Stimulated activated CD8-positive, alpha-beta memory T cell treated with anti-CD3 and anti-CD28 coated beads, Interleukin-7, amount 100 ng/mL, for 24 hours (primary cell): ENCODE data around the gene GDAP2.

Experiments used
- DNase-seq: peaks from one replicate; pipeline ENCODE4 v3.0.0-alpha.2; 2020; ENCODE audit warnings: low read depth

GDAP2 gene

DNA sequence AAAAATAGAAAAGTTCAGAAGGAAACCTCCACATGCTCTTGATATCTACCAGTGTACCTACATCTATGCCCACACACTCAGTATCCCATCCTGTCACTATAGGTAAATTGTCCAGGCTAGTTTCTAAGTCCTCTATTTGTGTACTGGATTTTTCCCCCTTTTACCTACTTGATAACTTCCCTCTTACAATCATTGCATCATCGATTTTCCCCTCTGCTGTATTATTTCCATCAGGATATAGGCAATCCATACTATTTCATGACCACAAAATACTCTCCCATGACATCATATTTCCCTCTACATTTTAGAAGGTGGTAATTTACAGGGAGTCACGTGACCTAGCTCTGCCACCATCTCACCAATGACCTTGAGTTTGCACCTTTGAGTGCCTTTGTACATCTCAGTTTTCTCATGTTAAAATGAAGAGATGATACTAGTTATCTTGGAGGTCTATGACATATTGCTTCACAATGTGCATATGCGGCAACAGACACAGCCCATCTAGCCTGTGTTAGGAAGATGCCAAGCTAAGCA lies 88.2 kb downstream of the GDAP2 start:
- DNase-seq, result no peak

DNA sequence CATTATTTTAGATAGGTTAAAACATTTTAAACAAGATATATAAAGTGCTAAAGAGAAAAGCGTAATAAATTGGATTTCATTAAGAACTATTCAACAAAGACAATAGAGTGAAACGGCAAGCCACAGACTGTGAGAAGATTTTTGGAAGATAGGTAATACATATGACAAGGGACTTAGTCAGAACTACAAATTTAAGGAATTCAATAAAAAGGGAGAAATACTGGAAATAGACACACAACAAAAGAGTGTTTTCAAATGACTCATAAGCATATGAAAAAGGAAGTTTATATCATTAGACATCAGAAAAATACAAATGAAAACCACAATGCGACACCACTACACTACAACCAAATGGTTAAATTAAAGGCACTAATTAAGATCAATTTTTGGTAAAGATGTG lies 90.5 kb downstream of the GDAP2 start:
- DNase-seq, result no peak

DNA sequence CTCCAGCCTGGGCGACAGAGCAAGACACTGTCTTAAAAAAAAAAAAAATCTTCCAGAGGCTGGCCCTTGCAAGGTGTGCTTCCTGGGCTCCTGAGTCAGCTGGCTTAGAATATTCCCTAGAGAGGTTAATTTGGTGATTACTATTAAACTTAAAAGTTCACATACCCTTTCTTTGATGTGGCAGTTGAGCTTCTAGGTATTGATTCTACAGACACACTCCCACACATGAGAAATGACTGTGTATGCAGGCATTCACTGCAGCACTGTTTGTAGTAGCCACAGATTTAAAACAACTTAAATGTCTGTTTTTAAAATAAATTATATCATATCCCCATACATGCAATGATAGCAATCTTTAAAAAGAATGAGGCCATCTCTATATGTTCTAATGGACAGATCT lies 93.4 kb downstream of the GDAP2 start:
- no peak for DNase-seq

DNA sequence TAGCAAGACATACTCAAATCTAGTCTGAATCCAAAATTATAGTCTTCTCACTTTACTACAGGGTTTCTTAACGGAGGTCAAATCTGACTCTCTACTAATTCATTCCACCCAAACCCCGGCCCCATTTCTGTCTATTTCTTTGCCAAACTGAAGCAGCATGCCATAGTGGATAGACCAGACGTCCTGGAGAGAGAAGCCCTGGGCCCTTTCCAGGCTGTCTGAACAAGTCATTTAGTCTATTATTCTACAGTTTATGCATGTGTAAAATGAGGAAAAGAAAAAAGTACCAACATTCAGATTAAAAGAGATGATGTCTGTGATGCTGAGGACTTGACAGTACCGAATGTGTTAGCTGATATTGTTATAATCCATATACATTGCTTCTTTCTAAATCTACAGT lies 95.0 kb downstream of the GDAP2 start:
- no peak for DNase-seq

DNA sequence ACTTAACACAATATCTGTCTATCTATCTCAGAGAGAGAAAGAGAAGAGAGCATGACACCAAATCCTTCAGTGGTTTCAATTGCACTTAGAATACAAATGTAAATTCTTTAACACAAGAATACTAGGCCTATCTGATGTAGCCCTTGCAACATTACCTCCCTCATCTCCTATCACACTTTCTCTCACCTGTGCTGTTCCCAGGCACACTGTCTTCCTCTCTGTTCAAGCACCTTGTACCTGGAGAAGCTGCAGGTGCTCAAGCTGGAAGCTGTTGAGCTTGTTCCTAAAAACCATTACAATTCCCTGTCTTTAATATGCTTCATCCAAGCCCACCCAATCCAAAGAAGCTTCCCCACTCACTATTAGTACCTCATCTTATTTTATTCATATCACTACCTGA lies 97.0 kb downstream of the GDAP2 start:
- DNase-seq, result no peak

DNA sequence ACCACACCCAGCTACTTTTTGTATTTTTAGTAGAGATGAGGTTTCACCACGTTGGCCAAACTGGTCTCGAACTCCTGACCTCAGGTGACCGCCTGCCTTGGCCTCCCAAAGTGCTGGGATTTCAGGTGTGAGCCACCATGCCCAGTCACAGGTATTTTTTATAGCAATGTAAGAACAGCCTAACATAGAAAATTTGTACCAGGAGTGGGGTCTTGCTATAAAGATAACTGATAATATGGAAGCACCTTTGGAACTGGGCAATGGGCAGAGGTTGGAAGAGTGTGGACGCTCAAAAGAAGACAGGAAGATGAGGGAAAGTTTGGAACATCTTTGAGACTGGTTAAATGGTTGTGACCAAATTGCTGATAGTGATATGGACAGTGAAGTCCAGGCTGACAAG lies 99.2 kb downstream of the GDAP2 start:
- DNase-seq, result no peak

DNA sequence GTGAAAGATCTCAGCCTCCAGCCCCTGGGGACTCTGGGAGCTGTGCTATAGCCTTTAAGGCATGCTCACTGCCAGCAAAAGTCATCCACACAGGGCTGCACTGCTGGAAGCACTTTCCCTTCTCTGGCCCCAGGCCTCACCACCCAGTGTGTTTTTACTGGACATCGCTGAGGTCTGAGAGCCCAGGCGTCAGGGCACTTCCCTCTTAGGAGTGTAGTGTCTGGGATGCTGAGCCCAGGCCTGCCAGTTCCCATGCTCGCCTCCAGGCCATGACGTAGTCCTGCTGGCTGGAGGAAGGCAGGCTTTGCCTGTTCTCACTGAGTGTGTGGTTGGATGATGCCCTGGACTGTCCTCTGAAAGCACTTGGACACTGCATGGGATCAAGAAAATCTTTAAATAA lies 101.2 kb downstream of the GDAP2 start:
- DNase-seq, result no peak

DNA sequence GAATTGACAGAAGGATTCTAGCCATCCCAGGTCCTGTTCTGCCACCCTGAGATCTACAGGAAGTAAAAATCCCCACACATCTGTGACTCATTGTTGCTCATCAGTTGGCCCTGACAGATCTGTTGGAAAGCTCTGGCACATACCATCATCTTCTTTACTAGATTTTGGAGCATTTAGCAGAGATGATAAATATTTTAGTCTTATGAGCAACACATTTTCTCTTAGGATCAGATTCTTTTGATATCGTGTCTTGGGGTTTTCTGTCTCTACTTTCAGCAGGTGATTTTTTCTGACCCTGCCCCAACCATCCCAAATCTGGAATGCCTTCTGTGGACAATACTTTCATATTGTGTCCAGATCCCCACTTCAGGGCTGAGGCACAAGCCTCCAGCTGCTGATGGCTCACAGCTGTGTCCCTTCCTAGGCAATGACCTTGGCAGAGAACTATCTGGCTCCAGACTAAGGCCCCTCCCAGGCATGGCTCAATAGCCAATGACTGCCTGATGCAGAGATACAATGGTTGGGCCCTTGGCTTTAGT lies 102.8 kb downstream of the GDAP2 start:
- no peak for DNase-seq

DNA sequence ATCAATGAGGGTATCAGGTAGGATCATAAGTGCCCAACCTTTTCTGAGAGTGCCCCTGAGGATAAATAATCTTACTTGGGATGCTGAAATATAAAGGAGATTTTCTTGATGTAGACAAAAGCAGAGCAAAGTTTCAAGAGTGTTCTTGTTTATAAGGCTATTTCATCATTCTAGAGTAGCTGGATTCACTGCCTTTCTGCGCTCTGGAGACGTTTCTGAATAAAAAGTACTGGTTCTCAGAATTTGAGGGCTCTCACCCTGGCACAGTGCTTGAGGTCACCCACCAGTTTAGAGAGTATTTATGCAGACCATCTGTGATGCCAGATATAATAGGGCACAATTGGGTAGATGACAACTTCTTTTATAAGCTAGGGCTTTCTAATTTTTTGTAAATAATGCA lies 103.3 kb downstream of the GDAP2 start:
- DNase-seq, result no peak

DNA sequence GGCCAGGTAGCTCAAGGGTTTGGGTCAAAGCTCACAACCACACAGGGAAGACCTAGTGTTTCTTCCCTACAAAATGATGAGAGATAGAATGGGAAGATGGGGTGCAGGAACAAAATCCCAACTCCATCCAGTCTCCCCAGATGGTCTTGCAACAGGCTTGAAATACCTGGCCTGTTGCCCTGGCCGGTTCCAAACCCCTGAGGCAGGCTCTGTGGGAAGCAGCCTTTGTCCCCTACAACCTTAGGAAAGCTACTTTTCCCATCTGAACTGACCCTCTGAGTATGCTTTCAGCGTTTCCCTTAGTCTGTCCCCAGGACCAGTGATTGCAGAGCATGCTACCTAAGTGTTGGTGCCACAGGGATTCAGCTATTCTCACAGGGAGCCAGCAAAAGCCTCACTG lies 104.0 kb downstream of the GDAP2 start:
- DNase-seq, result no peak

DNA sequence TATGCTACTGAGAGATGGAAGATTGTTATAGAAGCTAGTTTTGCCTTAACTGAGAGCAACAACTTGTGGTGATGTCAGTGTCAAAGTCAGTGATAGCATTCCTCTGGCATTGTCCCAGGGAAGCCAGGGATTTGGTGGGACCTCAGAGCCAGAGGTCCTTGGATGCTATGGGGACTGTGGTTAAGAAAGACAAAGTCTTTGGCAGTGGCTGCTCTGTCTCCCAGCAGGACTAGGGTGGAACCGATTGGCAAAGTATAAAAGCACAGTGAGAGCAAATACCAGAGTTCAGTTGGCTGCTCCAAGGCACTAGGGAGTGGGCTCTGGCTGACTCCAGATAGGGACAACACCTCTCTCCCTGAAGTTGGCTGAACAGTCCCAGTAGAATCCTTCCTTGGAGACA lies 104.8 kb downstream of the GDAP2 start:
- DNase-seq, result no peak

DNA sequence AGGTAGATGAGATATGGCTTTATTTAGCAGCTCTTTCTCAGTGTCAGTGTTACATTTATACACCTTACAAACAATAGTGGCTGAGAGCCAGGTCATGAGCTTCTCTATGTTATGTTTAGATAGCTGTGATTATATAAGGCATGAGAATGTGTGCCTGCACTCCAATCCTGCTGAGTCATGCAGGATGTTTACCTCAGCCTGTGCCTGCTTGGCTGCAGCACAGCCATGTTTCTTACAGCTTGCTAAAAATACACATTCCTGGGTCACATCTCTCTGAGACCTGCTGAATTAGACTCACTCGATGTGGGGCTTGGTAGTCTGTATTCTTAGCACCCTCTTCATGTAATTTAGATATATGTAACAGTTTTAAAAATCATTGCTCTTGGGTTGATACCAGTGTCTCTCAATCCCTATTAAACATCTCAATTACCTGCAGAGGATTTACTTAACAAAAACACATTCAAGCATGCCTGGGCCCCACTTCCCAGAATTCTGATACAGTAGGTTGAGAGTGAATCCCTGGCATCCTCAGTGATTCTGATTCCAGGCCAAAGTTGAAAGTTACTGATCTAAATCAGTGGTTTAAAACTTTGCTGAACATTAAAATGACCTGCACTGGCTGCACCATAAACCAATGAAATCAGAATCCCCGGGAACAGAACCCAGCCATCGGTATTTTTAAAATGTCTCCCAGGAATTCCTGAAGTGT lies 107.5 kb downstream of the GDAP2 start:
- no peak for DNase-seq

DNA sequence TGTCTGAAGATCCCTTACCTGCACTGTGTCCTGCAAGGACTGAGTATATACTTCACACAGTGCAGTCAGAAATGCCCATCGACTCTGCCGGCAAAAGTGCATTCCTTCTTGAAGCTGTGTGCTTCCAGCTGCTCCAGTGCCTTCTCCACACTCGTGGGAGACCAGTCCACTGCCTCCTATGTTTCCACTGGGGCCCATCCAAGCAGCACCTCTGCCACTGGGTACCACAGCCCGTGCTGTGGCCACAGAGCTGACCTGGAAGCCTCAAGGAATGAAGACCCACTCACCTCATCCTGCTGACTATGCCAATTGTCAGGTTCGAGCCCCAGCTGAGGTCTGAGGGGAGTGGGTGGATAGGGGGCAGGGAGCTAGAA lies 108.1 kb downstream of the GDAP2 start:
- DNase-seq, result no peak

DNA sequence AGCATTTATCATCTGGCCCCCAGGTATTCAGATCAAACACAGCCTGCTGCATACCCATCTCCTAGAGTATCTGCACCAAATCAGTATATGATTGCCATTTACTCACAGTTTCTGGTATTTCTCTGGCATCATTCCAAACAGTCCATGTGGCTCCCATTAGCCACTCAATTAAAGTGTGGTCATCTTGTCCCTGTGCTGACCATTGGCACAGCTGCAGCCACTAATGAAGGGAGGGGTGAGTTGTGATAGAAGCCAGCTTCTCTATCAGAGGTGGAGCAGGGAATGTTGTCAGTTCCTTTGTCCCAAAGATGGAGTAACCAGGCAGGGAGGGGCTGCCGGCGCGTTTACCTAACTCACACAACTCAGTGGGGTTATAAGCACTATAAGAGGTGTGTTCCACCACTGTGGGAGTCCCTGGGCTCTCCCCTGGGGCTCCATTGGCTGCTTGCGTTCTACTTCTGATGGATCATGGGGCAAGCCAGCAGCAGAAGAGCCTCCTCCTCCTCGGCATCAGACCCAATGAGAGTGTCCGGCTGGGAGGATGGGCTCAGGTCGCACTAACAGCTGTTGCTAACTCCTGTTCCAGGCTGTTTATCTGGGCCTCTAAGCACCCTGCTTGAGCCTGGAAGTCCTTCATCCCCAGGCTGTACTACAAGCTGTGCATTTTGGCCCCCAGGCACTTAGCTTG lies 108.6 kb downstream of the GDAP2 start:
- DNase-seq, result no peak

DNA sequence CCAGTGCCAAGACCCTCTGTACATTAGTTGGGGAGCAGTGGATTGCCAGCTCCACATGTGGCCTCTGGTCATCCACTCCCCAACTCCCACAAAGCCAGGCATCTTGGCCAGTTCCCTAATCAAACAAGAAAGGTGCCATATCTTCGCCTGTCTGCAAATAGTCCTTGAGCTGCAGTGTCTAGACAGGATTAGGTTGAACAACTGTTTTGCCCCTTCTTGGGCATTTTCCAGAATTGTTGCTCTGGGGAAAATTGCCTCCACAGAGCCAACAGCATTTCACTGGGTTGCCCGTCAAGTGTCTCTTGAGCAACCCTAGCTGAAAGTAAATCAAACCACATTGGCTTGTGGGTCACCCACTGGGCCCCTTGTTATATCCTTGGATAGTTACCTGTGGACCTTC lies 109.3 kb downstream of the GDAP2 start:
- DNase-seq, result no peak

DNA sequence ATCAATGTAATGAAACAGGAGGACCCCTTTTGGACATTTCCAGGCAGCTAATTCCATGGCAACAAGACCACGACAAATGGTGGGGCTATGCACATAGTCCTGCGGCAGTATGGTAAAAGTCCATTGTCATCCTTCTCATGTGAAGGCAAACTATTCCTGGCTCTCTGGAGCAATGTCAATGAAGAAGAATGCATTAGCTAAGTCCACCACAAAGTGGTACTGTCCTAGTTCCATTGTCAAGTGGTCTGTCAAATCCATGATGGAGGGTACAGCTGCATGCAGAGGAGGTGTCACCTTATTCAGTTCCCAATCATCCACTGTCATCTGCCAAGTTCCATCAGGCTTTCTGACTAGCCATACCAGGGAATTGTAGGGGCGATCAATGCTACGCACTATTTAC lies 110.1 kb downstream of the GDAP2 start:
- DNase-seq, result no peak

DNA sequence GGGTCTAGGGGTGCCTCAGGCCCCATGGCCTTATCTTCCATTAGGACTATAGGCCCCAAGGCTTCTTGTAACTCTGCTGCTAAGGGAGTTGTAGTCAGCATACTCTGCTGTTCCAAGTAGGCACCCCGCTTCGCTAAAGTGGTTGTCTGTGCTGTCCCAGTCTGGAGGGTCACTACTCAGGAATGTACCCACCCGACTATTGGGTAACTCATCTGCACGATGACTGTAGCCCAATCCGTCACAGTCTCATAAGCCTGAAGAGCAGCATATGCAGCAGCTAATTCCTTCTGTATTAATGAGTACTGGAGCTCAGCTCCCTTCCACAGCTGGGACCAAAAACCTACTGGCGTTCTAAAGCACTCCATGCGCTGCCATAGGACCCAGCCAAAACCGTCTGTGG lies 111.0 kb downstream of the GDAP2 start:
- DNase-seq, result no peak

DNA sequence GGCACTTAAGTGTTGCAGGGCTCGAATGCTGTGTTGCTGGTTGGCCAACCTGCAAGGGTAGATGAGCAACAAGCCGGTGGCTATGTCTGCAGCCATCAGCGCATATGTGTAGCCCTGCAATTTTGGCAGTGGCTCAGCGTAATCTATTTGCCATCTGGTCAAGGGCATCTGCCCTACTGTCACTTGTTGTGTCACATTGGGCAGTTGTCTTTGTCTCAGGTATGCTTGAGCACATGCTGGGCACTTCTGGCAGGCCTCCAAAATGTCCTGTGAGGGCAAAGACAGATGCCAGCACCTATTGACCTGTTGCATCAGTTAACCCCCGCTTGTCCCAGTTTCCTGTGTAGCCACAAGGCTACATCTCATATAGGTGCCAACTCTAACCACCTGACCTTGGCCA lies 111.8 kb downstream of the GDAP2 start:
- DNase-seq, result no peak

DNA sequence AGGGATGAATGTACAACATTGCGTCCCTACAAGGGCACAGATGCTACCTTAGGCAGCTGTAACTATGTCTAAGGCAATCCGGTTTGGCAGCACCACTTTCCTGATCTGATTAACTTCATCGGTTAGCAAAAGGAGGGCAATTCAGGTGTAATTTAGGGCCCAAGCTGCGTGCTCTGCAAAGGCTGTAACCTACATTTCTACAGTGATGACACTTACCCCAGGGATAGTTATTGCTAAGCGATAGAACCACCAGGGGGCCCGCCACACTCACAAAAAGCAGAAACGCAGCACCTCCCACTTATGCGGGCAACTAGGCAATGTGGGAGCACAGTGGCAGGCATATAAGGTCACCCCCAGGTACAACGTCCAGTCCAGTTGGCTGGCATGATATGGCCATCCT lies 113.5 kb downstream of the GDAP2 start:
- no peak for DNase-seq

DNA sequence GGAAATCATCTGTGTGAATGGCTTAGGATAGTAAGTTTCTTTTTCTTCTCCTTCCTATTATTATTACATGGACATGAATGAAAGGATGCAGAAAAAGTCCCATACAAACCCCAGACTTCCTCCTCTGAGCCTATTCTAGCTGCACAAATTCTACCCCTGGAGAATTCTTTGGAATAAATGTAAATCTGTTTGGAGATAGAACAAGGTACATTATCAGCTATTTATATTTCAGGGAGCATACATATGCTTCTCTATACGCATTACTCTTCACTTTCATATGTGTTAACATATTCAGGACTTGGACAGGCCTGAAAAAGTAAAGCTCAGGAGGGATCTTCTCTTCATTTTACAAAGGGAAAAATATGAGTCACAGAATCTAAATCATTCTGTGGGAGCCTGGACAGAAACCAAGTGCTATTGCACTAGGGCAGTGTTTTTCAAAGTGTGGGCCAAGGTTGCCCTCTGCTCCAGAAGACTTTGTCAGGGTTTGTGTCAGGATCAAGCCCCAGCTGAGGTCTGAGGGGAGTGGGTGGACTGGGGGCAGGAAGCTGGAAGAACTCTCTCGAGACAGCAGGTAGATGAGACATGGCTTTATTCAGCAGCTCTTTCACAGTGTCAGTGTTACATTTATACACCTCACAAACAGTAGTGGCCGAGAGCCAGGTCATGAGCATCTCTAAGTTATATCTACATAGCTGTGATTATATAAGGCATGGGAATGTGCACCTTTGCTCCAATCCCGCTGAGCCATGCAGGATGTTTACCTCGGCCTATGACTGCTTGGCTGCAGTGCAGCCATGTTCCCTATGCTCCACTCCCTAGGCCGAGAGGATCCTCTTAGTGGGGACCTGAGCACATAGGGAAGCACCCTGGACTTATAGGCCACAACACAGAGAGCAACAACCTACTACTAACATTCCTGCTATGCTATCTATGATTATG lies 114.3 kb downstream of the GDAP2 start:
- no peak for DNase-seq
